Measurements from ENCODE around the gene SP140L.

GRCh38 chr2:230325316-230326243 is 1.4 kb upstream of the SP140L start:
- TF ChIP-seq, protein P1, sequence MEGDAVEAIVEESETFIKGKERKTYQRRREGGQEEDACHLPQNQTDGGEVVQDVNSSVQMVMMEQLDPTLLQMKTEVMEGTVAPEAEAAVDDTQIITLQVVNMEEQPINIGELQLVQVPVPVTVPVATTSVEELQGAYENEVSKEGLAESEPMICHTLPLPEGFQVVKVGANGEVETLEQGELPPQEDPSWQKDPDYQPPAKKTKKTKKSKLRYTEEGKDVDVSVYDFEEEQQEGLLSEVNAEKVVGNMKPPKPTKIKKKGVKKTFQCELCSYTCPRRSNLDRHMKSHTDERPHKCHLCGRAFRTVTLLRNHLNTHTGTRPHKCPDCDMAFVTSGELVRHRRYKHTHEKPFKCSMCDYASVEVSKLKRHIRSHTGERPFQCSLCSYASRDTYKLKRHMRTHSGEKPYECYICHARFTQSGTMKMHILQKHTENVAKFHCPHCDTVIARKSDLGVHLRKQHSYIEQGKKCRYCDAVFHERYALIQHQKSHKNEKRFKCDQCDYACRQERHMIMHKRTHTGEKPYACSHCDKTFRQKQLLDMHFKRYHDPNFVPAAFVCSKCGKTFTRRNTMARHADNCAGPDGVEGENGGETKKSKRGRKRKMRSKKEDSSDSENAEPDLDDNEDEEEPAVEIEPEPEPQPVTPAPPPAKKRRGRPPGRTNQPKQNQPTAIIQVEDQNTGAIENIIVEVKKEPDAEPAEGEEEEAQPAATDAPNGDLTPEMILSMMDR (IDR thresholded peaks at IDR 0.05; ENCODE audit: insufficient read depth, low read depth, low read length), result no peak
- no peak for TF ChIP-seq EZH2 (IDR thresholded peaks at IDR 0.05; ENCODE audit: insufficient read depth, low read length)
